ENCODE measurements around the gene DLG2. TPM values are rescaled to one million over a fixed set of nuclear protein-coding genes. Genes with fewer than 3 reads are reported as not detected.

DLG2 gene
- polyA plus RNA-seq, 1 donor = 8.1 TPM

DNA sequence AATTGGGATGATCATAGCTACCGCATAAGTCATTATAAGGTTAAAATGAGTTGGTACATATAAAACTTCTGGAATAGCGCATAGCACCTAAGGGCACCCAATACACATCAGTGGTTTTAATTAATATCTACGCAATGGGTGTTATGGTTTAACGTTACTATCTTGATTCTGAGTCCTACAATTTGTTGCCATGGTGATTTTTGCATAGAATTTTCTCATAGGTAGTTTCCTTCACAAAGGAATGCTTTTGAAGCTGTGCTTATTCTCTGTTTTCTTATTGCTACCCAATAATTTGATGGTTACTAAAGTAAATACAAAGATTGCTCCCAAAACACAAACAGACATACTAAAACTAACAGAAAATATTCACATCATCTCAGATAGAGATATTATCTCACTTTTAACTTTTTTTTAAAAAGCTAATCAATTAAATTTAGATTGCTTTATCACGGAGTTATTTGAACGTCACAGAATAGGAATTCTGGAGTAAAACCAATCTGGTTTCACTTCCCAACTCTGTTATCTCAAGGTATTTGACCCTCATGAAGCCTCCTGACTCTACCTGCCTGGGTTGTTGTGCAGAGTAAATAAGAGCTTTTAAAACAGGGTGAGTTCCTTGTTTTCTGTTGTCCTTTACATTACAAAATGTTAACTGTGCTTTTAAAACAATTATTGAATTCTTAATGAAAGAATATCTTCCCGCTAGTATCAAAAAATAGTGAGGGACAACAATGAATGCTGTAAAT, 1705.5 kb downstream of the DLG2 start:
- no peak for DNase-seq
- 63% methylated on average over 6 of the region's 7 CpGs for WGBS (ENCODE audit: insufficient coverage, low lambda C conversion rate)

GRCh38 chr11:83918476-83918875, 1708.7 kb downstream of the DLG2 start:
- no peaks in the 10 kb centered on the region for H3K36me3 ChIP-seq (ENCODE audit: control insufficient read depth, insufficient read depth, low read length)
- DNase-seq = no peak
- no peaks in the 10 kb centered on the region for H3K27me3 ChIP-seq (ENCODE audit: control insufficient read depth, insufficient read depth, low read length)
- no peaks in the 10 kb centered on the region for H3K4me1 ChIP-seq (ENCODE audit: control insufficient read depth, insufficient read depth, low read length)
- H3K27ac ChIP-seq (ENCODE audit: low read length) = no peak overlapping the region
- no peaks in the 10 kb centered on the region for H3K9me3 ChIP-seq (ENCODE audit: control insufficient read depth, low read depth, low read length)
- no CpG with 5 or more reads among the region's 3 CpGs for WGBS (ENCODE audit: insufficient coverage, low lambda C conversion rate)
- no peak overlapping the region for H3K4me3 ChIP-seq (ENCODE audit: low read length)

More for the DNA sequence above, 1705.5 kb downstream of the DLG2 start:
- Histone ChIP-seq H3K4me3 (ENCODE audit: low read length) (no peak overlapping the region), H3K36me3 (ENCODE audit: control insufficient read depth, insufficient read depth, low read length) (no peaks in the 10 kb centered on the region), H3K27ac (ENCODE audit: low read length) (no peak overlapping the region), H3K27me3 (ENCODE audit: control insufficient read depth, insufficient read depth, low read length) (no peaks in the 10 kb centered on the region), H3K4me1 (ENCODE audit: control insufficient read depth, insufficient read depth, low read length) (no peaks in the 10 kb centered on the region), H3K9me3 (ENCODE audit: control insufficient read depth, low read depth, low read length) (no peaks in the 10 kb centered on the region)

DNA sequence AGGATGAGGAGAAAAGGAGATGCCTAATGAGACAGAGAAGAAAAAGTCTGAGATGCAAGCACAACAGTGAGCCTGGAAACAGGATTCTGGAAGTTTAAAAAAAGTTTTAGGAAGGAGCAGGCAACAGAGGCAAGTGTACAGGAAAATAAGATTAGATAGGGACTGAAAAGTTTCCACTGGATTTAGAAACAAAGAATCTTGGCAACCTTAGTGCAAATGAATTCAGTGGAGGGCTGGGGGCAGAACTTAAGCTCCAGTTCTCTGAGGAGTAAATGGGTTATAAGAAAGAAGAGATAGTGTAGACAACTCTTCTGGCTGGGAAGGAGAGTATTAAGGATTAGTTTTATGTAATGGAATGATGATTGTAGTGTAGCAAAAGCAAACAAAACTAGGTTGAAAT, 1712.1 kb downstream of the DLG2 start:
- no peaks in the 10 kb centered on the region for H3K4me1 ChIP-seq (ENCODE audit: control insufficient read depth, insufficient read depth, low read length)
- H3K4me3 ChIP-seq (ENCODE audit: low read length) = no peak overlapping the region
- H3K36me3 ChIP-seq (ENCODE audit: control insufficient read depth, insufficient read depth, low read length) = no peaks in the 10 kb centered on the region
- no peak for DNase-seq
- H3K9me3 ChIP-seq (ENCODE audit: control insufficient read depth, low read depth, low read length) = no peaks in the 10 kb centered on the region
- H3K27me3 ChIP-seq (ENCODE audit: control insufficient read depth, insufficient read depth, low read length) = no peaks in the 10 kb centered on the region
- H3K27ac ChIP-seq (ENCODE audit: low read length) = no peak overlapping the region

DNA sequence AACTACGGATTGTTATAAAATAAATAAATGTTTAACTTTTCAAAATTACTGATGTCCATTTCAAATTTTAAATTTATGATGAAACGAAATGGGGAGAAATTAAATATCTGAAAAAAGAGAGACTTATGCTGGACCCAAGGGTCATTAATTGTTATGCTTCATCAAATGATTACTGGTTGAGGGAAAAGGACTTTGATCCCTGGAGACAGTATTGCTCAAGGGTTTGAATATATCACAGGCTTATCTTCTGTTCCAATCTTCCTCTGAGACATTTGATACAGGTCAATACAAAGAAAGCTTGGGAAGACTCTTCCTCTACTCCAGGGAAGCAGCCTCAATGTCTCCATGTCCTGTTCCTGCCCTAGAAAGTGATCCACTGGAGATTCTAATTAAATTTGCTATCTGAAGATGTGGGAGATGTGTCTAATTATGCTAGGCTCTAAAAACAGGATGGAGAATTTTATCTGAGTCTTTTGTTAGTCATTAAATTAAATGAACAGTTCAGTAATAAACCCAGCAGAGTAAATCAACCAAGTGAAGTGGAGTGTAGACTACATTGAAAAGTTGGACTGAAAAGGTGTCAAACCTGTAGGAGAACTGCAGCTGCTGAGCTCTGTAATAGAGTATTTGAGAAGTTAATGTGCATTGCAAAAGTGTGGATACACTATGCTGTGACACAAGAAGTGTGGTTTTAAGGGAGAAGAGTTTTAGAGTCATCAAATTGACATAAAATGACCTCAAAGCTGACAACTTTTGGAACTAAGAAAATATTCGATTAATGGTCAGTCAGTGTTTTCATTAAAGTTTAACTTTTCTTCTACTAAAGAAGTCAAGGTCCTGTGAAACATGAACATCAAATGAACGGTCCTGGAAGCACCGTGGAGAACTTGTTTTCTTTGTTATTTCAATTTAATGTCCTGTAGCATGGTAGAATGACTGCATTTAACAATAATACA, 1717.3 kb downstream of the DLG2 start:
- 89% methylated on average over 3 of the region's 5 CpGs for WGBS (ENCODE audit: insufficient coverage, low lambda C conversion rate)
- no peaks in the 10 kb centered on the region for H3K9me3 ChIP-seq (ENCODE audit: control insufficient read depth, low read depth, low read length)
- H3K27me3 ChIP-seq (ENCODE audit: control insufficient read depth, insufficient read depth, low read length) = no peaks in the 10 kb centered on the region
- no peak for DNase-seq
- no peak overlapping the region for H3K4me3 ChIP-seq (ENCODE audit: low read length)
- no peaks in the 10 kb centered on the region for H3K4me1 ChIP-seq (ENCODE audit: control insufficient read depth, insufficient read depth, low read length)
- no peaks in the 10 kb centered on the region for H3K36me3 ChIP-seq (ENCODE audit: control insufficient read depth, insufficient read depth, low read length)
- no peak overlapping the region for H3K27ac ChIP-seq (ENCODE audit: low read length)

DNA sequence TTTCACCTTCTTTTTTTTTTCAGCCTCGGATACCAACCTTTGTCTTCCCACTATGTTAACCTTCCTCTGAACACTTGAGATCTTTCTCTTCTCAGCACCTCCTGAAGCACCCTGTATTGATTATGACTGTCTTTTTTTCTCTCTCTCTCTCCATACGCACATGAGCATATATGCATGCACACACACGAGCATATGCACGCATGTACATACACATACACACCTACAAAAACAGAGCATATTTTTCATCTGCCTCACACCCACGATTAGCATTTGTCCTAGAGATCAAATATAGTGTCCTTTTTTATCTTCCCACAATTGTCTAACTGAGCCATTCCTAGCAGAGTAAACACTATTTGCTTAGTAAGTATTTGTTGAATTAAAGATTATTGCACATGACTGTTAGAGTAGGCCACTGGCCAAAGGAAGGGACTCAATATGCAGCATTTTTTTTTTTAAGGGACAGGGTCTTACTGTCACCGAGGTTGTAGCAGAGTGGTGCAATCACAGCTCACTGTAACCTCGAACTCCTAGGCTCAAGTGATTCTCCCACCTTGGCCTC, 1718.8 kb downstream of the DLG2 start:
- 71% methylated on average over 2 of the region's 7 CpGs for WGBS (ENCODE audit: insufficient coverage, low lambda C conversion rate)

GRCh38 chr11:83895516-83895915, 1731.6 kb downstream of the DLG2 start:
- no peaks in the 10 kb centered on the region for H3K27me3 ChIP-seq (ENCODE audit: control insufficient read depth, insufficient read depth, low read length)
- no peaks in the 10 kb centered on the region for H3K36me3 ChIP-seq (ENCODE audit: control insufficient read depth, insufficient read depth, low read length)
- no peak overlapping the region for H3K4me3 ChIP-seq (ENCODE audit: low read length)
- H3K27ac ChIP-seq (ENCODE audit: low read length) = no peak overlapping the region
- no peak for DNase-seq
- no peaks in the 10 kb centered on the region for H3K9me3 ChIP-seq (ENCODE audit: control insufficient read depth, low read depth, low read length)
- H3K4me1 ChIP-seq (ENCODE audit: control insufficient read depth, insufficient read depth, low read length) = no peaks in the 10 kb centered on the region

More for the DNA sequence above, 1718.8 kb downstream of the DLG2 start:
- H3K4me3 ChIP-seq (ENCODE audit: low read length) = no peak overlapping the region
- H3K4me1 ChIP-seq (ENCODE audit: control insufficient read depth, insufficient read depth, low read length) = no peaks in the 10 kb centered on the region
- H3K36me3 ChIP-seq (ENCODE audit: control insufficient read depth, insufficient read depth, low read length) = no peaks in the 10 kb centered on the region
- DNase-seq = no peak
- no peak overlapping the region for H3K27ac ChIP-seq (ENCODE audit: low read length)
- H3K27me3 ChIP-seq (ENCODE audit: control insufficient read depth, insufficient read depth, low read length) = no peaks in the 10 kb centered on the region
- no peaks in the 10 kb centered on the region for H3K9me3 ChIP-seq (ENCODE audit: control insufficient read depth, low read depth, low read length)

DNA sequence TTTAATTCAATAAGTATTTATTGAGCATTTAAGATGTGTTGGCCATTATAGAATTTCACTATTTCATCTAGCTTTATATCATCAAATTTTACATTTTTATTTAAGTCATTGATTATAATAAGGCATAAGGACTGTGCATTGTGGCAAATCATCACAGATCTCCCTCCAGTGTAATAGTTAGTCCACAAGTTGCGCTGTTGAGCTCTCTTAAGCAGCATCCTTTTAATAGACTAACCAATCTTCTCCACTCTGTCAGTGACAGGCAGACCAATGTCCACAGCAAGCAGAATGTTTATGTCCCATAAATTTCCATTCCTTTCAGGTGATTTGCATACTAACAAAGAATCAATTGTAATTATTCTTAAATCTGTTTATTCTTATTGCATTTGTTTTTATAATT, 1745.7 kb downstream of the DLG2 start:
- no peaks in the 10 kb centered on the region for H3K36me3 ChIP-seq (ENCODE audit: control insufficient read depth, insufficient read depth, low read length)
- no peaks in the 10 kb centered on the region for H3K4me1 ChIP-seq (ENCODE audit: control insufficient read depth, insufficient read depth, low read length)
- no peak for DNase-seq
- no CpG with 5 or more reads among the region's 1 CpG for WGBS (ENCODE audit: insufficient coverage, low lambda C conversion rate)
- no peak overlapping the region for H3K4me3 ChIP-seq (ENCODE audit: low read length)
- no peak overlapping the region for H3K27ac ChIP-seq (ENCODE audit: low read length)
- no peaks in the 10 kb centered on the region for H3K9me3 ChIP-seq (ENCODE audit: control insufficient read depth, low read depth, low read length)
- H3K27me3 ChIP-seq (ENCODE audit: control insufficient read depth, insufficient read depth, low read length) = no peaks in the 10 kb centered on the region

DNA sequence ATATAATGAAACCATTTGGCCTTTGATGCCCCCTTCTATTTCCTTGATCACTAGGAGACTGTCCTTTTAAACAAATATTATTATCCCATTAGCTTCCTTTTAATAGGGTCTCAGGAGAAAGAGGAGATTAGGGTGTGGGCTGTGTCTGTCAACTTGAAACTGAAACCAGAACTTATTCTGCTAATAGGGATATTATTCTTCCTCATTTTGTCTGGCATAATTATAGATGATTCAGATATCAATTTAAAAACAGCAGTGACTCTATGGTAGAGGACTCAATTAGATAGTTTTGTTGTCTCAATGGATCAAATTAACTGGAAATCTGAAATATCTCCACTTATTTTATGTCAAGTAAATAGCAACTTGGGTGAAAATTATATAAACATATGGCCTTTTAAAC, 1756.1 kb downstream of the DLG2 start:
- Histone ChIP-seq H3K4me1 (ENCODE audit: control insufficient read depth, insufficient read depth, low read length) (no peaks in the 10 kb centered on the region), H3K36me3 (ENCODE audit: control insufficient read depth, insufficient read depth, low read length) (no peaks in the 10 kb centered on the region), H3K9me3 (ENCODE audit: control insufficient read depth, low read depth, low read length) (no peaks in the 10 kb centered on the region), H3K27me3 (ENCODE audit: control insufficient read depth, insufficient read depth, low read length) (no peaks in the 10 kb centered on the region), H3K4me3 (ENCODE audit: low read length) (no peak overlapping the region), H3K27ac (ENCODE audit: low read length) (no peak overlapping the region)
- no peak for DNase-seq

- Histone ChIP-seq H3K27ac (ENCODE audit: low read length) (no peak overlapping the region), H3K9me3 (ENCODE audit: control insufficient read depth, low read depth, low read length) (no peaks in the 10 kb centered on the region), H3K4me3 (ENCODE audit: low read length) (no peak overlapping the region), H3K27me3 (ENCODE audit: control insufficient read depth, insufficient read depth, low read length) (no peaks in the 10 kb centered on the region), H3K4me1 (ENCODE audit: control insufficient read depth, insufficient read depth, low read length) (no peaks in the 10 kb centered on the region), H3K36me3 (ENCODE audit: control insufficient read depth, insufficient read depth, low read length) (no peaks in the 10 kb centered on the region)
- DNase-seq = no peak
- 76% methylated on average over 2 of the region's 5 CpGs for WGBS (ENCODE audit: insufficient coverage, low lambda C conversion rate)
Observed at GRCh38 chr11:83866655-83867054, 1760.5 kb downstream of the DLG2 start.

- DNase-seq = no peak
- no peaks in the 10 kb centered on the region for H3K9me3 ChIP-seq (ENCODE audit: control insufficient read depth, low read depth, low read length)
- no peak overlapping the region for H3K4me3 ChIP-seq (ENCODE audit: low read length)
- no peaks in the 10 kb centered on the region for H3K36me3 ChIP-seq (ENCODE audit: control insufficient read depth, insufficient read depth, low read length)
- WGBS (ENCODE audit: insufficient coverage, low lambda C conversion rate) = no CpG with 5 or more reads among the region's 4 CpGs
- no peaks in the 10 kb centered on the region for H3K4me1 ChIP-seq (ENCODE audit: control insufficient read depth, insufficient read depth, low read length)
- H3K27ac ChIP-seq (ENCODE audit: low read length) = no peak overlapping the region
- no peaks in the 10 kb centered on the region for H3K27me3 ChIP-seq (ENCODE audit: control insufficient read depth, insufficient read depth, low read length)
Observed at GRCh38 chr11:83865636-83866461, 1761.3 kb downstream of the DLG2 start.
